A204.1 (cell line): ENCODE data around the gene DNAAF8.

Experiments used
- FAIRE-seq: peaks from 2 replicates; lab custom pipeline; 2012; peaks lifted over from hg19 to GRCh38; lab: Jason Lieb, UNC

The DNAAF8 gene

DNA sequence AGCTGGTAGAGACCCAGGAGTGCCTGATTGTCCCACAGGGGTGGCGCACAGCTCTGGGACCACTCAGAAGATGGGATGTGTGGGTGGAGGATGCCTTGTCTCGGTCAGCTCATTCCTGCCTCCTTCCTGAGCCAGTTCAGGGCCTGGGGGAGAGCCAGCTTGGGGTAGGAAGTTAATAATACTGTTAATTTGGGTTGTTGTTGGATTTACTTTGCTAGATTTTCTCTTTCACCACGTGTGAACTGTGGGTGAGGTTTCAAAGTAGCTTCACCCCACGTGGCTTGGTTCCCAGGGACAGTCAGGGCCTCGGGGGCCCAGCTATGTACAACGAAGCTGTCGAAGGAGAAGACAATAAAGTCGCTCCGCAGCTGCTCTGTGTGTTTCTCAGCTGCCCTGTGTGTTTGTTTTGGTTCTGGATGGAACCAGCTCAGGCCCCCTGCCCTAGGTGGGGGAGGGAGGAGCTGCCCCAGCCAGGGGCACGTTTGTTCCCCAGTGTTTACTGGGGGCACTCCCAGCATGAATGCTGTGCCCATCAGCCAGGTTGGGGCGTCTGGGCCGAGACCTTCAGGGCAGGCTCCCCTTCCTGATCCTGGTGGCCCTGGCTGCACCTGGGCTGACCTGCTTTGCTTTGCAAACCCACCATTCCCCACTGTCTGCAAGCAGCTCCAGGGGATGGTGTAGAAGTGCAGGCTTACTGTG lies 38.7 kb upstream of the DNAAF8 start:
- no peak for FAIRE-seq

DNA sequence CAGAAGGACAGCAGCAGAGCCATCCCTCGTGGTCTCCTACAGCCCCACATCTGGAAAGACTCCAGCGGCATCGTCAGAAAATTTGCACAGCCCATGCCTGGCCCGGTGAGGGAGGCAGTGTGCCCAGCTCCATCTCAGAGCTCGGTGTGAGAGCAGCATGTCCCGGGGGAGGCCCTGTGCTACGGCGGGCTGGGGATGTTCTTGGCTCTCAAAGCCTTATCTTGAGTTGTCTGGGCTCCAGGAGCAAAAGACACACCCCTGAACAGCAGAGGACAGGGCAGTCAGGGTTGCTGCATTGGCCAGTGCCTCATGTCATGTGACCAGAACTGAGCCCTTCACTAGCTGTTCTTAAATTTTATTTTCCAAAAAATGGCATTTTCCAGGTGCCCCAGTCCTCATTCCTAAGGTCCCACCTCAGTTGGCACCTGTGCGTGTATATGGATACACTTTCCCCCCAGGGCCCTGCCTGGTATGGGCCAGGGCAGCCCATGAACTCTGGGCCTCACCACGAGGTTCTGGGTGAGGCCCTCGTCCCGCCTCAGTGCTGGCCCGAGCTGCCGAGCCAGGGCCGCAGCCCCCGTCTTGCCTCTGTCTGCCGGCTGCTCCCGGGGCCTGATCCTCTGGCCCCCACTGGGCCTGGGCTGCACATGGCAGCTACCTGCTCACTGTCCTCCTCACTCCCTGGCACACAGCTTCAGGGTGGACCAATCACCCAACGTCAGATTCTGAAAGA lies 38.0 kb upstream of the DNAAF8 start:
- FAIRE-seq = no peak

DNA sequence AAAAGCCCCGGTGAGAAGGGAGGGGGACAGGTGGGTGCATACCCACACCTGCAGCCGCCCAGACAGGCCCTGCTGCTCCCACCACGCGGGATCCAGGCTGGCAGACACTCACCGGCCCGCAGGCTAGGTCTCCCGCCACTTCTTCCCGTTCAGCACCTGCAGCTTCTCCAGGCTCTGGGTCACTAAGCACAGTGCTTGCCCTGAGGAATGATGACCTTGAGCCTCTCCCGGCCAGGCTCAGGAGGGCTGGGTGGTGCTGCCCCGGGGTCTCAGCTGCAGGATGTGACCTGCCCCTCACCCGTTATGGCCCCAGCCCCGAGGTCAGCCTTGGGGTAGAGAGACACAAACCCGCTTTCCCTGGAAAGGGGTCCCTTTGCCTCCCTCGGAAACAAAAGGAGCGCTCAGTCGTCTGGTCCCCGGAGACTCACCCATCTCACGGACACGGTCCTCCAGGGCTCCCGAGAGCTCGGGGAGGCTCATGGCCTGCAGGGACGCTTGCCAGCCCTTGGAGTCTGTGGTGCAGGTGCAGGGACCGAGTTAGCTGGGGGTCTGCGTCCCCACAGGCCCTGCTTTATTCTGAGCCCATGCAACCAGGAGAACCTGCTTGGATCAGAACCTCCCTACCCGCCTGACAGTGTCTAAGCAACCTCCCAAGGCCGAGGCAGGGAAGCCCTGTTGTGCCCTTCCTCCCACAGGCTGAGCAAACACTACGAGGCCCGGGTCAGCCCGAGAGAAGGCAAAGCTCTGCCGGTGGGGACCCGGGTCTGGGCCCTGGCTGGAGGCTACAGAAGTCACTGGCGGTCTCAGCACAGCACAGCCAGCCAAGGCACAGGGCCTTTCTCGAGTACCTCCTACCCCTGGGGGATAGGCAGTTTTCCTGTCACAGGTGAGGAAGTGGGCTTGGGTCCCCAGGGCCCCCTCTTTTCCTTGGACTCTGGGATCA lies 37.2 kb upstream of the DNAAF8 start:
- no peak for FAIRE-seq

DNA sequence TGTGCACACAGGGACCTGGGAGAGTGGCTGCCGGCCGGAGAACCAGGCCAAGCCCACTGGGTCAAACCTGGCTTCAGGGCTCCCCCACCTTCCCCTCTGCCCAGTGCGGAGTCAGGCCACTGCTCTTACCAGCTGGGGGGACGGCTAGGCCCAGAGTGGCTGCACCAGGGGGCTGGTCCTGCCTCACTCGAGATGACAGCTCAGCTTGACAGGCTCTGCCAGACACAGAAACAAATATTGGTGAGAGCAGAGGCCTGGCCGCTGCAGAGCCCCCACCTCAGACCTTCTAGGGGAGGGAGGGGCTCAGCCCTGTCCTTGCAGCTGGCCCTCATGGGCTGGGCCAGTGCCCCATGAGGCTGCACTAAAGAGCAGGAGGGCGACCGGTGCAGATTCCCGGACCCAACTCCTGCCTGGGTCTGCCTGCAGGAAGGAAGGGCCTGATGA lies 36.5 kb upstream of the DNAAF8 start:
- no peak for FAIRE-seq

DNA sequence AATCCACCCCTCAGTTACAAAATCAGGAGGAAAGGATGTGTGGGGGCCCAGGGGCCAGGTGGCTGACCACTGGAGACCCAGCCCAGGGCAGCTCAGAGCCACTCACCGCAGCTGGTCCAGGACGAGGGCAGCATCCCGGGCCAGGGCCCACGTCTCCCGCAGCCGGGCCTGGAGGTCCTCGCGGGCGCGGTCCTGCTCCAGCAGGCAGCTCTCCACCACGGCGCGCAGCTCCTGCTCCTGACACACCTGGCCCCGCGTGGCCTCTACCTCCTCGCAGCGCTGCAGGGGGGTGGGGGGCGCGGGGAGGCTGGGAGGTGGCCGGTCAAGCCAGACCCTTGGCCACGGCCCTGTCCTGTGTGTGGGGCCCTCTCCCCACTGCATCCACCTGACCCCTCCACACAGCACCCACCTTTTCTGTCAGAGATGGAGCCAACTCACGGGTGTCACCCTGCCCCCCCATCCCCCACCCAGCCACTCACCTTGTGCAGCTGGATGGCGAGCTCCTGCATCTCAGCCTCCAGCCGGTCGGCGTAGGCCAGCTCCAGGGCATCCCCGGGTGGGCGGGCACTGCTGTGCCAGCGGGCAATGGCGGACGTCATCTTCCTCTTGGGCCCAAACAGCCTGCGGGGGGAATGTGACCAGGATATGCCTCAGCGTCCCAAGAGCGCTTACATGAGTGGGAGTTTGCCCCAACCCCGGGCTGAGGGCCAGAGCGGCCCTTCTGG lies 35.9 kb upstream of the DNAAF8 start:
- no peak for FAIRE-seq

DNA sequence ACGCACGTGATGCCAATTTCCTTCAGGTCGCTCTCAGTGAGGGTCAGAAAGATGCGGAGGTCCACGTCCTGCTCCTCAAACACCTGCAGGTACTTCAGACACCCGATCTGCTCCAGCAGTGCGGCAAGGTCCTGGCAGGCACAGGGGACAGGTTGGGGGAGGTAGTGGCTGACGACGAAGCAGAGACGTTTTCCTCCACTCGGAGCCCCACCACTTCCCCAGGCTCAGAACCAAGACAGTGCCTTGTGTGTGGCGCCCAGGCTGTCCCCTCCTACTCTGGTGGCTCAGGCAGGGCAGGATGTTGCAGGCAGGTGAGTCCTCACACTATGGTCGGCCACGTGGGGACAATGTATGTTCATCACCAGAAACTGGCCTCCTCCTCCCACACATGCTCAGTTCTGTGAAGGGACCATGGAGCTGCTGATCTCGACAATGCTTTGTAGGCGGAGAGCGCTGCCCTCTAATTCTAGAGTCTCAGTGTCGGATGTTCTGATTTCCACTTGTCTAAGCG lies 35.2 kb upstream of the DNAAF8 start:
- no peak for FAIRE-seq

DNA sequence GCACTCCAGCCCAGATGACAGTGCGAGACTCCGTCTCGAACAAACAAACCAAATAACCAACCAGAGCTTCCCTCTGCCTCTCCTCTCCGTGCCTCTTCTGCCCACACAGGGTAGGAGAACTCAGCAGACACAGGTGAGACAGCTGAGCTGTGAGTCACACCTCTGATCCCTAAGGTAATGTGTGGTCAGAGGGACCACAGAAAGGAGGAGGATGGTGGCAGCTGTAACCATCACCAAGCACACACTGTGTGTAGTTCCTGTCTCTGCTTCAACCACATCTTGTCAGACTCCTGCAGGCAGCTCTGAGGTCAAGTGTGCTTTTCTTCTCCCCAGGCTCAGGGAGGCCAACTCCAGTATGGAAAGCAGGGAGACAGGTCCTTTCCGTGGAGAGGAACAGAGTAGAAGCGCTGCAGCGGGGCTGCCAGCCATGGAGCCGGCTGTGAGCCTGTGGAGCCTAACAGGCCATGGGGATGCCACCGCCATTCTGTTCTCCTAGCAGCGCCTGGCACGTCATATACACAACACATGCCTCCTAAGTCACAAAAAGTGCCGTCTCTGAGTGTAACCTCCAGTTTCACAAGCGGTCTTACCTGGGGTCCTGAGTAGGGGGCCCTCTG lies 33.8 kb upstream of the DNAAF8 start:
- no peak for FAIRE-seq

DNA sequence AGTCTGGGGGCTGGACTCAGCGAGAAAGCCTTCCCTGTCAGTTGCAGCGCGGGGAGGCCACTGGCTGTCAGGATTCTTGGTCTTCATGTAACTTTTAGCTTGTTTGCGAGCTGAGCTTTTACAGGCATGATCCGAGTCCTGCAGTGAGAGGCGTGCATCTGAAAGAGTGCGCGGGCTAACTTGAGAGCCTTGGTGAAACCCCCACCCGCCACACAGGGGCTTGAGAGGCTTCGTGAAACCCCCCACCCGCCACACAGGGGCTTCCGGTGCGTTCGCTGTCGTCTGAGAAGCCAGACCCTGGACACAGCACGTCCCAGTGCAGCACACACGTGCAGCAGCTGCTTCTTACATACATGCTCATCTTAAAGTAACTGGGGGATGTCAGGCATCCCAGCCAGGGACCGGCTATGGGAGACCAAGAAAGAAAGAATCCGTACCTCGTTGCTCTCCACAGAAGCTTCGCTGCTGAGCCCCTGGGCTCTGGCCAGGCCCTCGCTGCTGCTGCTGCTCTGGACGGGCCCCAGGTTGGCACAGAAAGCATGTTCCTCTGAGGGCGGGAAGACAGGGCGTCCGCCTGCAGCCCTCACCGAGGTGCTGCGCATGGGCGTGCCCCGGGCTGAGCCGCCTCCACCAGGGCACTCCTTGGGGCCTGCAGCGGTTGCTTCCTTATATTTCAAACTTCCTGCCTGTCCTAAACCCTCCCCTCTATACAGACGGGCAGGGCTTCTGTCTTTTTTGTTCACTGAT lies 33.2 kb upstream of the DNAAF8 start:
- FAIRE-seq = no peak

DNA sequence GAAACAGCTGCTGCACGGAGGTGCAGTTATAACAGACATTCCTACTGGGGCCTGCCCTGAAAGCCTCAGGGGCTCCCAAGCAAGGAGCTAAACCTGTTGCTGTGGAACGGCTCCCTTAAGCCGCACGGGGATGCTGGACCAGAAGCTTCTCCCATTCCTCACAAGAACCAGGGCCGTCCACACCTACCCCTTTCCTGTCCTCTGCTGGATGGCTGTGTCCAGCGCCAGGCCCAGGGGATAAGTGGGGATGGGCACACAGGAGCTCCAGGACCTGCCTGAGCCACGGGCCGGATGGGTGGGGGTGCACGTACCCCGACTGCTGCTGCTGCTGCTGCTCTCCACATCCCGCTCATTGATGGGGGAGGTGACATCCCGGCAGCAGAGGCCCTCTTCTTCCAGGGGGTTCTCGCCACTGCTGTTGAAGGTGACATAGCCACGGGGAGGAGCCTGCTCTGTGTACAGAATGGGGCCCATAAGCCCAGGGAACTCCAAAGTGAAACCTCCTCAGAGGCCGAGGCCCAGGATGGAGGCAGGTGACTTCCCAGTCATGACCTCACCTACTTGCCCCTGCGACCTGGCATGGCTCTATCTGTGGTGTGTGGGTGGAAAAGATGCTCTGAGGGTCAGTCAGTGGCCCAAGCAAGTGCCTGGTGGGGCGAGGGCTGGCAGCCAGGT lies 32.4 kb upstream of the DNAAF8 start:
- no peak for FAIRE-seq

DNA sequence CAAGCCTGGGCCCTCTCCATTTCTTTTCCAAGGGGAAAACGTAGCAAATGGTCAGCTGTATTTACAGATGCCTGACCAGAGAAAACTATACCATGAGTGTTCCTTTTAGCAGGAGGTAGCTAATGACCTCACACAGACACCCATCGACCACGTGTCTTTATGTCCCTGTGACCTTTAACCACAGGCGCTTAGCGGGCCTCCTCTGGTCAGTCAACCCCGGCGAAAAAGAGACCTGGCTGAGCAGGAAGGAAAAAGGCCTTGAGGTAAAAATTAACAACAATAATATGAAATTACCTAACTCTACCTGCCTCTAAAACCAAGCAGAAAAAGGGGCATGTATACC lies 31.9 kb upstream of the DNAAF8 start:
- no peak for FAIRE-seq

DNA sequence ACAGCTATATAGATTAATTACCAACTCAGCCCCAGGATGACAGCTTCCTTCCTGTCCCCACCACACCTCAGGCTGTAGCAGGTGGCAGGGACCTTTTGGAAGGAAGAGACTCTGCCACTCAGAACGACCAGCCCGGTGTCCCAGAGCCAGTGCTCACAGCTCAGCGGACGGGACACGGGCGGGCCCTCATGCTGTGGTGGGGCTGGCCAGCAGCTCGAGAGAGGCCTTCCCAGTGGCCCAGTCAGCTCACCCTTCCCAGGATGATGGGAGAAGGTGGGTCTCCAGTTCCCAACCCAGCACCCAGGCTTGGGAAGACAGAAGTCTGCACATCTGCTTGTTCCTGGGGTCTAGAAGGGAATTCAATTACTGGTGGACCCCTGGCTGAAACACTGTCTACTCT lies 30.4 kb upstream of the DNAAF8 start:
- no peak for FAIRE-seq

DNA sequence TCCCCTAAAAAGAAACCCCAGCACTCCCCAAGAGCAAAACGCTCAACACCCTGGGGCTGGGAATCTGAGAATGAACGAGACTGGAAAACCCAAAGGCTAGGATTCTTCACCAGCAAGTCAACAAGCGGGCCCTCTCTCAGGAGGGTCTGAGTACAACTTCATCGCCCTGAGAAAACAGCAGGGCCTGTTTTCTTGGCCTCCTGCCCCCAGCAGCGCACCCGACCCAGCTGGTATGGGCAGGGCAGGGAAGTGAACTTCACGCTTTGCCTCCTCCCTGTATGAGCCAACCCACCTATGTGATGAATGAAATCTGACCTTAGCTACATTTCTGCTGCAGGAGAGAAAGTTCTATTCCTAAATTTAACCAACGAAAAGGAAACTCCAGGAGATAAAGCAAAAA lies 29.8 kb upstream of the DNAAF8 start:
- FAIRE-seq = no peak

DNA sequence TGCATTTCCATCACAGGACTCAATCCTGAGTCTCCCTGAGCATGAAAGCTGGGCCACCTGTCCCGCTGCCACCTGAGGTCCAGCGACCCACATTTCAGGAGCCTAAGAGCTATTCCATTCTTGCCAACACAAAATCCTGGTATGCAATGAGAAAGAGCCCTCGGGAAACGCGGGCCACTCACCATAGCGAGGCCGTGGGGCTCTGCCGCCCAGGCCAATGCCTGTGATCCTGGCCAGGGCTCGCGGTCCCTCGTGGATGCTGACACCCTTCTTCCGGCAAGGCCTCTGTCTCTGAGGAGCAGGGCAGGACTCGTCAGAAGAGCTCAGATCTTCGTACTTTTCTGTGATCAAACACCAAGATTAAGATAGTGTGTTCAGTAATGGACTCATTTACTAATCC lies 29.4 kb upstream of the DNAAF8 start:
- no peak for FAIRE-seq

DNA sequence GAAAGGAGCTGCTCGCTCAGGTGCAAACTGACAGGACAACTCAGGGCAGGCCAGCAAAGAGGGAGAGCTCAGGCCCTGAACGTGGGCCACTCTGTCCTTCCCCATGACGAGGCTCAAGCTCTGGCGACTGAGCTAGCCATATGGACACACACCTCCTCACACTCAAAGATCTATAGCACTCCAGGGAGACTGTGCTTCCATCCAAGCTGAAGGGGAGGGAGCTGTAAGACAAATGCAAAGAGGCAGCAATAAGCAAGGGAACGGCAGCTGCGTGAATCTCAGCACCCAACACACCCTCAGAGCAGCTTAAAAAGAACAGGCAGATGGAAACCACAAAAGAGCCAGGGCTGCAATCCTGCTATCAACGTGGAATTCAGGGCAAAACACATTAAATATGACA lies 27.5 kb upstream of the DNAAF8 start:
- FAIRE-seq = no peak

DNA sequence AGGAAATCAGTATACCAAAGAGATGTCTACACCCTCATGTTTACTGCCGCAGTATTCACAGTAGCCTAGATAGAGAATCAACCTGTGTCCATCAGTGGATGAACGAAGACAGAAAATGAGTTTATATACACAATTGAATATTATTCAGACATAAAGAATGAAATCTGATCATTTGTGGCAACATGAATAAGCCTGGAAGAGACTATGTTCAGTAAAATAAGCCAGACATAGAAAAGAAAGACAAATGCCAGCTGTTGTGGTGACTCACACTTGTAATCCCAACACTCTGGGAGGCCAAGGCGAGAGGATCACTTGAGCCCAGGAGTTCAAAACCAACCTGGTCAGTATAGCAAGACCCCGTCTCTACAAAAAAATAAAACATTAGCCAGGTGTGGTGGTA lies 24.9 kb upstream of the DNAAF8 start:
- FAIRE-seq = no peak

DNA sequence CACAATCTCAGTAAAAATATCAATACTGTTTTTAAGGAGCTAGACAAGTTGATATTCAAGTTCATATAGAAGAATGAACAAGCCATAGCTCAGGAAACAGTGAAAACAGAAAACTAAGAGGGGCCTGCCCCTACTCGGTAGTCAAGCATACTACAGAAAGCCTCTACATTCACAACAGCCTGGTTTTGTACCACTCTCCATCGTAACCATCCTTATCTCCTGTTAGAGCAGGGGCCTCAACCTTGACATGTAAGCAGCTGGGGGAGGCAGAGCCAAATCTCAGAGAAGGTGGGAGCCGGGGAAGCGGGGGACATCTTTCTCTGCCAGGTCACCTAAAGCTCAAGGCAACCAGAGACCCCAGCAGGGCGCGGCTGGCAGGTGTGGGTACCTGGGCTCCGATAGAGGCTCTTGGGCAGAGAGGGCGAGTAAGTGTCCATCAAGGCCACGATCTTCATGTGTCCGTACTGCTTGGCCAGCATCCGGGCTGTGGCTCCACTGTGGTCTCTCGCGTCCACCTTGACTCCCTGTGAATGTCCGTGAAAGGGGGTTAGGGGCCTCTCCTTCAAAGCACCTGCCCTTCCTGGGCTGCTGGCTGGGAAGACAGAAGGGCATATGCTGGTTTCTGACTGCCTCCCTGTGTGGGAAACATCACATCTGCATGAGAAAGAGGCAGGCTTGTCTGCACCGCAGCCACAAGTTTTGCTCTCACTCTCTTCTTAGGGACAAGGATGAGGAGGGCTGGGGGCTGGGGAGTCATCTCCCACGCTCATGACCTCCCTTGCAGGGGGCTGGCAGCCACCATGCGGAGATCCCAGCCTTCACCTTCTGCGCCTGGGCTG lies 20.5 kb upstream of the DNAAF8 start:
- FAIRE-seq = no peak

DNA sequence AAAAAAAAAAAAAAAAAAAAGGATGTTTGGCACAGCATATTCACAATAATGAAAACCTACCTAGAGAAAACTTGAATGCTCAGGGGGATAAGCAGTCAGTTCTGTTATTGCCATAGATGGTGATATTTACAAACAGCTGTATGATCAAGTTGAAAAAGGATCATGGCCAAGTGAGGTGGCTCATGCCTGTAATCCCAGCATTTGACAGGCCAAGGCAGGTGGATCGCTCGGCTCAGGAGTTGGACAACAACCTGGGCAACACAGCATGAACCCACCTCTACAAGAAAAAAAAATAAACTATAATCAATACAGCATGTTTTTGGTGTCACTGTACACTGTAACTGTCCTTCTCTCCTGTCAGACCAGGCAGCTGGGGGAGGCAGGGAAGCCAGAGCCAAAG lies 19.3 kb upstream of the DNAAF8 start:
- FAIRE-seq = no peak

DNA sequence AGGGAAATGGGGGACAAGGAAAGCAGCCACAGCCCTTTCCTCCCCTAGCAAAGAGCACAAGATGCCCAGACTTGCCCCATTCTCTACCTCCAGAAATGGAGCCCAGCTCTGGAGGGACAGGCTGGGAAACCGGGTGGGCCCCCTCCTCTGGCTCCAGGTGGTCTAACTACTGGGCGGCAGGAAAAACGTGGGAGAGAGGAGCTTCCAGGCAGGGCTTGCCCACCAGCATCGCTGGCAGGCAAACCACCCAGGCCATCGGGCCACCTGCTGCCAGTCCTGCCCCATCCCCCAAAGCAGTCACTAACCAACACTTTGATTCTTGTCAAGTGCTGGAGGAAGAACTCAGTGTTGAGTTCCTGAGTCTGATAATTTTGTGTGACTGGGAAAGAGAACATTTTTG lies 15.9 kb upstream of the DNAAF8 start:
- FAIRE-seq = no peak

DNA sequence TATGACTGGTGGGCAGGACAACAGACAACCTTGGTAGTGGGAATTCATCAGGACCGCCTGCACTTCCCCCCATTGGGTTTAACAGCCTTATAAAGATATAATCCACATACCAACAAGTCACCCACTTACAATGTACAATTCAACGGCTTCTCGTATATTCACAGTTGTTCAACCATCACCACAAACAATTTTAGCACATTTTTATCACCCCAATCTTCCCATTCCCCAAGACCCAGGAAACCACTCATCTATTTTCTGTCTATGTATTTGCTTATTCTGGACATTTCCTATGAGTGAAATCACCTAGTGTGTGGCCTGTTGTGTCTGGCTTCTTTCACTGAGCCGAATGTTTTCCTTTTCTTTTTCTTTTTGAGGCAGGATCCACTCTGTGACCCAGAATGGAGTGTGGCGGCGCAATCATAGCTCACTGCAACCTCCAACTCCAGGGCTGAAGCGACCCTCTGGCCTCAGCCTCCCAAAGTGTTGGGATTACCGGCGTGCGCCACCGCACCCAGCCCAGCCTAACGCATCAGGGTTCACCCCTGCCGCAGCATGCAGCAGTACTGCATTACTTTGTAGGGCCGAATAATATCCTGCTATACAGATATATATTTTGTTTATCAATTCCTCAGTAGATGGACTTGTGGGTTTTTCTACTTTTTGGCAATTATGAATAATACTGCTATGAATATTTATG lies 11.1 kb upstream of the DNAAF8 start:
- FAIRE-seq = no peak
